GM10266 (cell line): Measurements from ENCODE around the gene COL19A1.

Experiments used
- DNase-seq: peaks from one replicate; pipeline ENCODE4 v3.0.0; 2012; ENCODE audit errors: extremely low spot score
- TF ChIP-seq, protein P1 (sequence below): IDR thresholded peaks from 2 replicates; pipeline ENCODE4 v1.5.1; 2012; ENCODE audit warnings: mild to moderate bottlenecking, low read depth; ENCODE audit not compliant: control insufficient read depth, insufficient read depth; ENCODE audit errors: missing control alignments

Gene COL19A1

DNA sequence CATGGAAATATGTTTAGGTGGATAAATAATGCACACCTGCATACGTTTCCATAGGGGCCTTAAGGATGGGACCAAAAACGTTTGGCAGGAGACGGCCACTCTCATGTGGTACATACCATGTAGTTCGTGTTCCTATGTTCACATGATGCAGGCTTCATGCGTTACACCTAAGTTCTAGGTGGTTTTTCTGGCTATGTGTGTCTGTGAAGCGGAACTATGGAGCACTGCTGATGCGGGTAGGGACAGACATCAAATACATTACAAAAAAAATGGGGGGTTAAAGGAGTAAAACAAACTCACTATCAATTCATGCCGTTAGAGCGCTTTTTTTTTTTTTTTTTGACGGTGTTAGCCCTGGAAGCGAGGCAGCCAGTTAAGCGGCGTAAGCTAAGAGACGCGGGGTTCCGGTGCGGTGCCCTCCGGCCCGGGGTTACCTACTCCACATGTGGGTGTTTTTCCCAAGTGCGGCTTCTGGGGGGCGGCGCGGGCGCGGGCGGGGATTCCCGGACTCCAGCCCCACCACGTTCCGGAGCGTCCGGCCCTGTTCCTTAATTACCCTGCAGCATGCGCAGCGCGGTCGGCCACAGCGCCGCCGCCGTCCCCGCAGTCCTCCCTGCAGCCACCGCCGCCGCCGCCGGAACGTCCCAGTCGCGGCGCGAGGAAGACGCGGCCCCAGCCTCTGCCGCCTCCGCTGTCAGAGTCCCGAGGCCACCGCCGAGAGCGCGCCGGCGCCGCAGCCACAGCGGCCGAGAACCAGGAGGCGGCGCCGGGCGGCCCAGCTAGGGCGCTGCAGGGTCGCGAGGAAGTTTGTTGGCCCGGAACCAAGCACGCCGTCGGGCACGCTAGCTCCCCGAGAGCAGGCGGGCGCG lies 648 bp downstream of the COL19A1 start:
- peak; percentile 61 for DNase-seq
- TF ChIP-seq, protein P1, sequence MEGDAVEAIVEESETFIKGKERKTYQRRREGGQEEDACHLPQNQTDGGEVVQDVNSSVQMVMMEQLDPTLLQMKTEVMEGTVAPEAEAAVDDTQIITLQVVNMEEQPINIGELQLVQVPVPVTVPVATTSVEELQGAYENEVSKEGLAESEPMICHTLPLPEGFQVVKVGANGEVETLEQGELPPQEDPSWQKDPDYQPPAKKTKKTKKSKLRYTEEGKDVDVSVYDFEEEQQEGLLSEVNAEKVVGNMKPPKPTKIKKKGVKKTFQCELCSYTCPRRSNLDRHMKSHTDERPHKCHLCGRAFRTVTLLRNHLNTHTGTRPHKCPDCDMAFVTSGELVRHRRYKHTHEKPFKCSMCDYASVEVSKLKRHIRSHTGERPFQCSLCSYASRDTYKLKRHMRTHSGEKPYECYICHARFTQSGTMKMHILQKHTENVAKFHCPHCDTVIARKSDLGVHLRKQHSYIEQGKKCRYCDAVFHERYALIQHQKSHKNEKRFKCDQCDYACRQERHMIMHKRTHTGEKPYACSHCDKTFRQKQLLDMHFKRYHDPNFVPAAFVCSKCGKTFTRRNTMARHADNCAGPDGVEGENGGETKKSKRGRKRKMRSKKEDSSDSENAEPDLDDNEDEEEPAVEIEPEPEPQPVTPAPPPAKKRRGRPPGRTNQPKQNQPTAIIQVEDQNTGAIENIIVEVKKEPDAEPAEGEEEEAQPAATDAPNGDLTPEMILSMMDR, result peak; percentile 41

DNA sequence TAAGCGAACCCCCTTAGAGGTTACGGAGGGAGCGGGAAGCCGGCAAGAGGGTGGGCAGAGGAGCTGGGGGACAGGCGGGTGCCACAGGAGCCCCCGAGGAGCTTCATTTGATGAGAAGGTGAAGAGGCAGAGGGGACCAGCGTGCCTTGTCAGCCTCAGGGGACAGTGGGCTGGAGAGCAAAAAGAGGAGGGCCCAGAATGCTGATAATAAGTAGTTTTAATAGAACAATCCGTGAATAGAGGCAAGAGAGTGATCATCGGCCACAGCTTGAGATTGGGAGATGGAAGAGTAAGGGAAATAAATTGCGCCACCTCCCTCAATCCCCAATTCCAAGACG lies 1.3 kb downstream of the COL19A1 start:
- no peak for DNase-seq
- TF ChIP-seq, protein P1, result no peak

GRCh38 chr6:69868252-69868804 lies 2.0 kb downstream of the COL19A1 start:
- TF ChIP-seq, protein P1, result no peak
- DNase-seq, result no peak

DNA sequence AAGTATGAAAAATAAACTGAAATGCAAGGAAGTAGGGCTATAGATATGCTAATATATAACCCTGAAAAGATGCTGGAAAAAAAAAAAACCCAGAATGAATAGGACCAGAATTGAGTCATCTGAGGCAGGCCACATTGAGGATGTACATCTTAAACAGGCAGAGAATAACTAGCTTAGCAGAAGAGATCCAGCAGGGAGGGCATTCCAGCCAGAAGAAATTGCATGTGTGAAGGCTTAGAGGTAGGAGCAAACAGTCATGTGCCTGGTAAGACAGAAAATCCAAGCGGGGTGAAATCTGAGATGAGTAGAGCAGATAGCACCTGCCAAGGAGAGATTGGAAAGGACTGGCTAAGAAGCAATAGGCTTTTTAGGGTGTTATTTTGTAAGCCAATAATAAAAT lies 2.6 kb downstream of the COL19A1 start:
- no peak for DNase-seq
- TF ChIP-seq, protein P1, result no peak

GRCh38 chr6:69871107-69871506 lies 4.8 kb downstream of the COL19A1 start:
- TF ChIP-seq, protein P1, result no peak
- no peak for DNase-seq

GRCh38 chr6:69873291-69873690 lies 6.9 kb downstream of the COL19A1 start:
- DNase-seq, result no peak
- TF ChIP-seq, protein P1, result no peak

GRCh38 chr6:69875715-69876114 lies 9.4 kb downstream of the COL19A1 start:
- DNase-seq, result no peak
- TF ChIP-seq, protein P1, result no peak
